Melanocyte of skin (primary cell): ENCODE data around the gene ERO1A. TPM values are rescaled to one million over a fixed set of nuclear protein-coding genes. Genes with fewer than 3 reads are reported as not detected.

Experiments
- total RNA-seq, 2 donors: library from RNA; depleted of rRNA; stranded (reverse); fragments of >200 nt; gene quantifications; 2 replicates each; pipeline ENCODE4 v1.2.3, GENCODE V29; 2012

ERO1A gene
- total RNA-seq = 10 to 100 TPM; 51.3 to 60.6 TPM

GRCh38 chr14:52695481-52696091, at the start of gene ERO1A:
Gene ERO1A, minus strand, starts transcription at chr14:52695558. Its CDS starts 77 bp downstream, at chr14:52695481.

GRCh38 chr14:52729925-52730708, 34.8 kb upstream of the ERO1A start, which contains the start of gene STYX:
Gene STYX, plus strand, starts transcription at chr14:52730166. Its CDS starts 309 bp downstream, at chr14:52730475.

GRCh38 chr14:52706724-52707706, 11.7 kb upstream of the ERO1A start, which contains the start of gene PSMC6:
Gene PSMC6, plus strand, starts transcription at chr14:52707200. Its CDS starts 20 bp downstream, at chr14:52707220.

Other genes starting within 250 kb of the ERO1A start
- gene TXNDC16, start 143.1 kb downstream of the ERO1A start, total RNA-seq = 1 to 10 TPM; 3.7 to 4.5 TPM
- gene GPR137C, start 142.7 kb downstream of the ERO1A start, total RNA-seq = under 1 TPM; 0.33 to 0.69 TPM
- gene PSMC6, start 11.6 kb upstream of the ERO1A start, total RNA-seq = 10 to 100 TPM; 79.2 to 98.2 TPM
- gene STYX, start 34.6 kb upstream of the ERO1A start, total RNA-seq = 10 to 100 TPM; 10.3 to 18.0 TPM
- 10 to 100 TPM; 10.7 to 22.6 TPM for gene GNPNAT1, start 96.0 kb upstream of the ERO1A start, total RNA-seq